HFF-Myc (cell line): ENCODE data around the gene HNRNPL.

Source experiments
- DNase-seq: peaks from one replicate; pipeline ENCODE4 v3.0.0-alpha.2; 2011; ENCODE audit warnings: low read depth; ENCODE audit errors: extremely low read depth
- H3K4me3 ChIP-seq: replicated peaks from 2 replicates; pipeline ENCODE4 v1.5.1; 2011; ENCODE audit warnings: low read depth, mild to moderate bottlenecking, control low read depth, low read length
- CTCF ChIP-seq: IDR thresholded peaks from 2 replicates; pipeline ENCODE4 v1.5.1; 2012; ENCODE audit warnings: mild to moderate bottlenecking, low read depth, low read length, control low read depth; ENCODE audit errors: missing control alignments

HNRNPL gene

GRCh38 chr19:38850436-38850975 lies 720 bp upstream of the HNRNPL start:
- TF ChIP-seq CTCF: no peak
- no peak for DNase-seq
- peak overlapping the region; percentile 61 for H3K4me3 ChIP-seq

GRCh38 chr19:38849147-38849859 lies 483 bp downstream of the HNRNPL start:
- TF ChIP-seq CTCF: no peak
- peak; percentile 73 for DNase-seq

GRCh38 chr19:38848299-38849146 lies 1.3 kb downstream of the HNRNPL start:
- TF ChIP-seq CTCF: no peak
- H3K4me3 ChIP-seq: peak overlapping the region; percentile 93
- DNase-seq: no peak

More at GRCh38 chr19:38849147-38849859, 483 bp downstream of the HNRNPL start:
- H3K4me3 ChIP-seq: peak overlapping the region; percentile 93

GRCh38 chr19:38846097-38846496 lies 3.7 kb downstream of the HNRNPL start:
- H3K4me3 ChIP-seq: no peak overlapping the region
- no peak for TF ChIP-seq CTCF
- DNase-seq: no peak

GRCh38 chr19:38845374-38846024 lies 4.3 kb downstream of the HNRNPL start:
- TF ChIP-seq CTCF: no peak
- H3K4me3 ChIP-seq: no peak overlapping the region
- DNase-seq: no peak

- no peak for TF ChIP-seq CTCF
- H3K4me3 ChIP-seq: no peak overlapping the region
- no peak for DNase-seq
These were observed 5.6 kb downstream of the HNRNPL start for GRCh38 chr19:38844093-38844686.
